Adrenal gland (tissue), 12 donors: ENCODE measurements around the gene KCNK3. TPM values are rescaled to one million over a fixed set of nuclear protein-coding genes. Genes with fewer than 3 reads are reported as not detected.

Experiments used
- DNase-seq, 7 donors: peaks; one replicate each; pipeline ENCODE4 v3.0.0-alpha.2; 2019 to 2020
- H3K27ac ChIP-seq, 5 donors: fragments of 200-600 bp; sonication (generic) in 4 of 5; 1 replicate in 3 of 5; 2 replicates in 2 of 5; pipeline versions ENCODE4 v1.5.1 to v1.8.0; 2016 to 2020; ENCODE audit warnings: mild to moderate bottlenecking in 1 of 5
- H3K27me3 ChIP-seq: fragments of 200-600 bp; 2 replicates; pipeline ENCODE4 v1.8.0; 2021
- H3K36me3 ChIP-seq, 2 donors: fragments of 200-600 bp; replicated peaks in 1 of 2; 1 replicate in 1 of 2; 2 replicates in 1 of 2; pipeline versions ENCODE4 v1.5.1 to v1.8.0; 2018 to 2022
- H3K4me1 ChIP-seq, 2 donors: fragments of 200-600 bp; replicated peaks in 1 of 2; 1 replicate in 1 of 2; 2 replicates in 1 of 2; pipeline versions ENCODE4 v1.5.1 to v1.8.0; 2018 to 2021
- H3K4me3 ChIP-seq, 4 donors: fragments of 200-600 bp; sonication (generic) in 3 of 4; one replicate each; pipeline ENCODE4 v1.5.1; 2016 to 2018
- H3K9me3 ChIP-seq, 3 donors: fragments of 200-600 bp; sonication (generic) in 1 of 3; replicated peaks in 1 of 3; 1 replicate in 2 of 3; 2 replicates in 1 of 3; pipeline versions ENCODE4 v1.5.1 to v1.8.0; 2016 to 2021
- CTCF ChIP-seq, 6 experiments: fragments of 450-650 bp in 4 of 6; fragments of 200-600 bp in 2 of 6; sonication (generic) in 1 of 6; IDR thresholded peaks; 1 replicate in 5 of 6; 2 replicates in 1 of 6; pipeline versions ENCODE4 v1.5.1 to v1.8.0; 2016 to 2021; ENCODE audit warnings: antibody characterized with exemption in 6 of 6, mild to moderate bottlenecking in 2 of 6, moderate library complexity in 1 of 6
- POLR2A ChIP-seq, 2 donors: fragments of 450-650 bp; IDR thresholded peaks; one replicate each; pipeline ENCODE4 v1.6.1; 2017; ENCODE audit warnings: antibody characterized with exemption in 2 of 2, mild to moderate bottlenecking in 2 of 2, moderate library complexity in 1 of 2
- WGBS, 4 donors: extraction: QIAGEN DNeasy Blood & Tissue Kit in 2 of 4; methylation state at CpG; one replicate each; pipeline versions ENCODE4 v1.1.5 to v1.1.7; 2013 to 2017; 5-methylcytosine and 5-hydroxymethylcytosine counted together
- intact Hi-C, 2 donors: fragments of 100-400 bp; cut with DNase I; formaldehyde crosslinking; loops; one replicate each; pipeline versions ENCODE4 v1.14.1 to v1.15.0; 2022 to 2023
- polyA plus RNA-seq, 3 donors: library from polyadenylated mRNA; stranded (reverse); fragments of 200-250 nt in 2 of 3; fragments of 350-450 nt in 1 of 3; fragmentation: Illumina TruSeq in 1 of 3; extraction: RNeasy Lipid Tissue Mini Kit (QIAGEN cat#74804) in 1 of 3; gene quantifications; one replicate each; pipeline ENCODE4 v1.2.3, GENCODE V29; 2013 to 2014
- total RNA-seq, 9 donors: library from RNA; depleted of rRNA in 4 of 9; stranded (reverse); fragments of >200 nt in 4 of 9; fragments of 120-200 nt in 1 of 9; fragmentation: NEBNext Ultra II Directional in 1 of 9; extraction: Animal tissue kit (Norgen Biotek cat#: 25700) in 1 of 9; gene quantifications; one replicate each; pipeline versions ENCODE4 v1.1.0 to v1.2.4, GENCODE V29; 2013 to 2023
- donor health status: healthy with polysubstance abuse.
- donor health status: Bipolar disorder and iron deficiency.
- donor health status: DM: yes; HTN: yes; CAD: no.
- donor health status: DM: no; HTN: no; CAD: no.
- donor health status: DM: no; HTN: no; CAD: no.
- donor health status: DM: yes; HTN: yes; CAD: no.

Gene KCNK3
- total and polyA plus RNA-seq, 12 donors = 69.6 to 595 (median 382) TPM

- WGBS, 4 donors = 37 to 51% (median 45%) methylated on average over 6 of the region's 6 CpGs
- peaks cover 72 to 96% of the 10 kb centered on the region in 2 donors for H3K4me1 ChIP-seq
- H3K9me3 ChIP-seq = no peaks in the 10 kb centered on the region
- intact Hi-C loops = no loop called here
- peak overlapping the region; percentile 96 to 99 (median 97) for H3K27ac ChIP-seq
- no peaks in the 10 kb centered on the region for H3K36me3 ChIP-seq
- DNase-seq = no peak
- TF ChIP-seq CTCF (IDR thresholded peaks at IDR 0.05) (no peak), POLR2A (IDR thresholded peaks at IDR 0.05) (peak in 1 of 2 donors; percentile 24)
- H3K4me3 ChIP-seq = no peak overlapping the region
- no peaks in the 10 kb centered on the region for H3K27me3 ChIP-seq
Observed at GRCh38 chr2:26718949-26719686, 26.6 kb downstream of the KCNK3 start.

- Histone ChIP-seq H3K27ac (peak overlapping the region; percentile 96 to 99 (median 97)), H3K9me3 (no peaks in the 10 kb centered on the region), H3K27me3 (no peaks in the 10 kb centered on the region), H3K36me3 (no peaks in the 10 kb centered on the region), H3K4me3 (no peak overlapping the region), H3K4me1 (peaks cover 74 to 95% of the 10 kb centered on the region in 2 donors)
- TF ChIP-seq POLR2A (IDR thresholded peaks at IDR 0.05) (peak in 1 of 2 donors; percentile 76), CTCF (IDR thresholded peaks at IDR 0.05) (no peak)
- DNase-seq = peak; percentile 95 to 99 (median 98)
- WGBS, 4 donors = 14 to 35% (median 32%) methylated on average over 6 to 7 of the region's 7 CpGs
- intact Hi-C loops = no loop called here
Observed at GRCh38 chr2:26720322-26721114, 28.0 kb downstream of the KCNK3 start.

GRCh38 chr2:26721115-26722032 is 28.9 kb downstream of the KCNK3 start:
- Histone ChIP-seq H3K27ac (peak overlapping the region; percentile 96 to 99 (median 97)), H3K27me3 (no peaks in the 10 kb centered on the region), H3K4me3 (no peak overlapping the region), H3K9me3 (no peaks in the 10 kb centered on the region), H3K36me3 (no peaks in the 10 kb centered on the region), H3K4me1 (peaks cover 73 to 95% of the 10 kb centered on the region in 2 donors)
- peak in 2 of 7 donors; percentile 71 to 72 for DNase-seq
- 48 to 65% (median 50%) methylated on average over 10 to 12 of the region's 12 CpGs for WGBS, 4 donors
- intact Hi-C loops = no loop called here
- TF ChIP-seq CTCF (IDR thresholded peaks at IDR 0.05) = no peak
- TF ChIP-seq POLR2A (IDR thresholded peaks at IDR 0.05) = no peak
